GM20000 (cell line): ENCODE data around the gene SSX2B.
"Not testable (repeated sequence)": the region's sequence is repeated elsewhere in the genome, so short reads cannot be mapped to it uniquely, and the experiment has no call there.

Experiments used
- DNase-seq: peaks from one replicate; pipeline ENCODE4 v3.0.0; 2012; ENCODE audit warnings: low spot score

SSX2B gene

DNA sequence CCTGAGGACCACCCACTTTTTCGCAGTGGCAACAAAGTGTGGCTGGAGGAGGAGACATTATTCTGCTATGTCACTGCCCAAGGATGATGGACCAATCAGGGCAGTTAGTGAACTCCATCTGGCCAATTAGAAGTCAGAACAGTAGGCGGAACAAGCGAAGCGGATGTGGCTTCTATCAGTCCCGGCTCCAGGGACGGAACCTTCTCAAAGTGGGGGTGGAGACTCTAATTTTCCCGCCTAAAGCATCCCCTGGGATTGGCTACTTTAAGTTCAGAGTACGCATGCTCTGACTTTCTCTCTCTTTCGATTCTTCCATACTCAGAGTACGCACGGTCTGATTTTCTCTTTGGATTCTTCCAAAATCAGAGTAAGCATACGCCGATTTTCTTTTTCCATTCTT lies at the start of gene SSX2B:
TSS of gene SSX2B (plus strand) at position 301 of the 400 bp plus-strand sequence. CDS start 1,429 bp downstream, outside the sequence.
- not testable (repeated sequence) for DNase-seq

DNA sequence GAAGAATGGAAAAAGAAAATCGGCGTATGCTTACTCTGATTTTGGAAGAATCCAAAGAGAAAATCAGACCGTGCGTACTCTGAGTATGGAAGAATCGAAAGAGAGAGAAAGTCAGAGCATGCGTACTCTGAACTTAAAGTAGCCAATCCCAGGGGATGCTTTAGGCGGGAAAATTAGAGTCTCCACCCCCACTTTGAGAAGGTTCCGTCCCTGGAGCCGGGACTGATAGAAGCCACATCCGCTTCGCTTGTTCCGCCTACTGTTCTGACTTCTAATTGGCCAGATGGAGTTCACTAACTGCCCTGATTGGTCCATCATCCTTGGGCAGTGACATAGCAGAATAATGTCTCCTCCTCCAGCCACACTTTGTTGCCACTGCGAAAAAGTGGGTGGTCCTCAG lies 44.0 kb upstream of the SSX2B start, which contains the start of gene SSX2:
TSS of gene SSX2 (minus strand) at position 101 of the 400 bp plus-strand sequence. CDS start 1,429 bp downstream, outside the sequence.
- DNase-seq = not testable (repeated sequence)

GRCh38 chrX:52765983-52766382 lies 14.9 kb downstream of the SSX2B start:
- not testable (repeated sequence) for DNase-seq

GRCh38 chrX:52773504-52773903 lies 22.5 kb downstream of the SSX2B start:
- DNase-seq = not testable (repeated sequence)

GRCh38 chrX:52797327-52797726 lies 46.3 kb downstream of the SSX2B start, which contains the start of gene SPANXN5:
Gene SPANXN5 (minus strand): TSS chrX:52797427. CDS start chrX:52797348, 79 bp downstream.
- DNase-seq = not testable (repeated sequence)

- DNase-seq = not testable (repeated sequence)
Measured at GRCh38 chrX:52804876-52805275, 53.8 kb downstream of the SSX2B start.
